PC-3 (cell line): ENCODE measurements around the gene C1orf185. TPM values are rescaled to one million over a fixed set of nuclear protein-coding genes. Genes with fewer than 3 reads are reported as not detected.

Experiments used
- ATAC-seq: fragments of 200-7000 bp; cut with Tn5 transposase; 2 replicates; pipeline ENCODE4 v1.9.1; 2020; ENCODE audit warnings: mild to moderate bottlenecking, moderate library complexity
- BruUV-seq: library from RNA; stranded (reverse); fragments of 400-500 nt; replicated peaks from 2 replicates; lab custom pipeline; 2021; lab: Mats Ljungman, UMichigan
- CTCF ChIA-PET: fragments of 300-600 bp; sonication (Branson Sonifier 250); formaldehyde crosslinking; loops from one replicate; lab custom pipeline; 2022; ENCODE audit warnings: antibody characterized with exemption; lab: Charles Lee
- POLR2A ChIA-PET: fragments of 300-600 bp; sonication (Branson Sonifier 250); formaldehyde crosslinking; loops from one replicate; lab custom pipeline; 2022; ENCODE audit warnings: antibody characterized with exemption; ENCODE audit not compliant: unreplicated experiment; lab: Charles Lee
- DNase-seq: peaks from one replicate; pipeline ENCODE4 v3.0.0-alpha.2; 2015
- H2AFZ ChIP-seq: fragments of 300-600 bp; sonication (generic); 2 replicates; pipeline ENCODE4 v1.6.0; 2016; ENCODE audit warnings: antibody characterized with exemption, low read length
- H3F3A ChIP-seq: fragments of 300-600 bp; sonication (generic); one replicate; pipeline ENCODE4 v1.6.0; 2017; ENCODE audit warnings: antibody characterized with exemption, low read length, control low read depth, mild to moderate bottlenecking; ENCODE audit not compliant: unreplicated experiment
- H3K27ac ChIP-seq: fragments of 300-600 bp; sonication (generic); 2 replicates; pipeline ENCODE4 v1.5.1; 2016; ENCODE audit warnings: mild to moderate bottlenecking, low read length
- H3K27me3 ChIP-seq: fragments of 300-600 bp; sonication (generic); 2 replicates; pipeline ENCODE4 v1.6.1; 2016; ENCODE audit warnings: low read length, mixed read lengths
- H3K36me3 ChIP-seq: fragments of 300-600 bp; sonication (generic); 2 replicates; pipeline ENCODE4 v1.6.1; 2016; ENCODE audit warnings: low read depth, mixed run types, low read length, mixed read lengths
- H3K4me1 ChIP-seq: fragments of 300-600 bp; sonication (generic); 2 replicates; pipeline ENCODE4 v1.5.1; 2016; ENCODE audit warnings: low read length; ENCODE audit not compliant: insufficient read depth
- H3K4me2 ChIP-seq: fragments of 300-600 bp; sonication (generic); 2 replicates; pipeline ENCODE4 v1.6.0; 2016; ENCODE audit warnings: low read length
- H3K4me3 ChIP-seq: fragments of 300-600 bp; sonication (generic); 2 replicates; pipeline ENCODE4 v1.5.1; 2016; ENCODE audit warnings: mild to moderate bottlenecking, low read length, mixed read lengths
- H3K79me2 ChIP-seq: fragments of 300-600 bp; sonication (generic); 2 replicates; pipeline ENCODE4 v1.6.1; 2017; ENCODE audit warnings: low read length, mixed read lengths
- H3K9ac ChIP-seq: fragments of 300-600 bp; sonication (generic); 2 replicates; pipeline ENCODE4 v1.6.0; 2016; ENCODE audit warnings: mild to moderate bottlenecking, low read length
- H3K9me2 ChIP-seq: fragments of 300-600 bp; sonication (generic); replicated peaks from 2 replicates; pipeline ENCODE4 v1.6.1; 2016; ENCODE audit warnings: mixed run types, low read length, mixed read lengths
- H3K9me3 ChIP-seq: fragments of 300-600 bp; sonication (generic); 2 replicates; pipeline ENCODE4 v1.6.1; 2016; ENCODE audit warnings: low read length, mixed read lengths
- H4K20me1 ChIP-seq: fragments of 300-600 bp; sonication (generic); 2 replicates; pipeline ENCODE4 v1.6.1; 2016; ENCODE audit warnings: low read length, mixed read lengths
- CTCF ChIP-seq: fragments of 300-600 bp; sonication (generic); conservative IDR thresholded peaks from 2 replicates; pipeline ENCODE4 v1.5.1; 2017; ENCODE audit warnings: antibody characterized with exemption, low read depth, mild to moderate bottlenecking, low read length
- EZH2 ChIP-seq: fragments of 300-600 bp; sonication (generic); IDR thresholded peaks from one replicate; pipeline ENCODE4 v1.6.1; 2017; ENCODE audit warnings: antibody characterized with exemption, mild to moderate bottlenecking, low read length; ENCODE audit not compliant: unreplicated experiment
- EZH2phosphoT487 ChIP-seq: fragments of 300-600 bp; sonication (generic); IDR thresholded peaks from 2 replicates; pipeline ENCODE4 v1.6.1; 2018; ENCODE audit warnings: mild to moderate bottlenecking, antibody characterized with exemption, low read length, borderline replicate concordance
- intact Hi-C: fragments of 100-400 bp; cut with micrococcal nuclease; formaldehyde crosslinking; loops from 2 replicates; pipeline ENCODE4 v1.9.0; 2023
- total RNA-seq: library from RNA; depleted of rRNA; stranded (reverse); fragments of >200 nt; gene quantifications from 2 replicates; pipeline ENCODE4 v1.2.3, GENCODE V29; 2014

C1orf185 gene
- total RNA-seq, 1 experiment from 2014 or later, result not detected

DNA sequence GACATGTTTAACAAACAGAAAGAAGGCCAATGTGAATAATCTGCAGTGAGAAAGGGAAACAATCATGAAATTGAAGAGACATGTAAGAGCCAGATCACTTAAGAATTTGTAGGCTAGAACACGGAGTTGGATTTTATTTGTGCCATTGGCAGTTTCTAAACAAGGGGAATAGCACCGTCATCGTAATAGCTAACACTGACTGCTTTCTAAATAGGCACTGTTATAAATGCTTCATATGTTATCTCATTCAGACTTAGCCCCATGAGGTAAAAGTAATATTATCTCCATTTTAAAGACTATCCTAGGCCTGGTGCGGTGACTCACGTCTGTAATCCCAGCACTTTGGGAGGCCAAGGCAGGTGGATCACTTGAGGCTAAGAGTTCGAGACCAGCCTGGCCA lies 12.1 kb downstream of the C1orf185 start:
- Histone ChIP-seq H3K27me3 (no peaks in the 10 kb centered on the region), H3K36me3 (no peaks in the 10 kb centered on the region), H3K4me1 (no peaks in the 10 kb centered on the region), H3K27ac (no peak overlapping the region), H3K9ac (no peak overlapping the region), H3K9me2 (no peaks in the 10 kb centered on the region), H4K20me1 (no peaks in the 10 kb centered on the region), H3K9me3 (no peaks in the 10 kb centered on the region), H3K4me3 (no peak overlapping the region), H2AFZ (no peak overlapping the region), H3K79me2 (no peaks in the 10 kb centered on the region), H3K4me2 (no peak overlapping the region), H3F3A (no peaks in the 10 kb centered on the region)
- ChIA-PET CTCF (no interaction called here), POLR2A (no interaction called here)
- no peak for ATAC-seq
- DNase-seq, result no peak
- intact Hi-C loops, result no loop called here
- BruUV-seq, result no TSS peak
- TF ChIP-seq EZH2phosphoT487 (no peak), CTCF (no peak), EZH2 (no peak)

GRCh38 chr1:51115714-51116404 lies 13.8 kb downstream of the C1orf185 start:
- Histone ChIP-seq H3K9me3 (no peaks in the 10 kb centered on the region), H3K9ac (no peak overlapping the region), H3K4me3 (no peak overlapping the region), H3K4me1 (no peaks in the 10 kb centered on the region), H3K79me2 (no peaks in the 10 kb centered on the region), H4K20me1 (no peaks in the 10 kb centered on the region), H3K36me3 (no peaks in the 10 kb centered on the region), H3K4me2 (no peak overlapping the region), H3K9me2 (no peaks in the 10 kb centered on the region), H2AFZ (0 out of 2 replicates have a peak overlapping the region, but pooled peaks have one; percentile 14), H3F3A (no peaks in the 10 kb centered on the region), H3K27ac (no peak overlapping the region), H3K27me3 (no peaks in the 10 kb centered on the region)
- no peak for ATAC-seq
- ChIA-PET CTCF (no interaction called here), POLR2A (no interaction called here)
- intact Hi-C loops, result no loop called here
- BruUV-seq, result no TSS peak
- DNase-seq, result no peak
- no peak for TF ChIP-seq CTCF

- BruUV-seq, result no TSS peak
- POLR2A ChIA-PET, result no interaction called here
Observed at GRCh38 chr1:51119331-51119730, 17.3 kb downstream of the C1orf185 start.

More at GRCh38 chr1:51119331-51119730, 17.3 kb downstream of the C1orf185 start:
- CTCF ChIA-PET, result no interaction called here
- no peaks in the 10 kb centered on the region for H3K27me3 ChIP-seq
- 0 out of 2 replicates have a peak, but pooled peaks cover 5% of the 10 kb centered on the region for H3K9me3 ChIP-seq
- TF ChIP-seq EZH2phosphoT487 (no peak), CTCF (no peak), EZH2 (no peak)
- no peaks in the 10 kb centered on the region for H3K79me2 ChIP-seq
- no peaks in the 10 kb centered on the region for H3K36me3 ChIP-seq
- no peak overlapping the region for H3K27ac ChIP-seq
- H3K4me1 ChIP-seq, result no peaks in the 10 kb centered on the region
- H3K4me2 ChIP-seq, result no peak overlapping the region
- H4K20me1 ChIP-seq, result no peaks in the 10 kb centered on the region
- DNase-seq (no peak), ATAC-seq (no peak)
- intact Hi-C loops, result no loop called here
- no peaks in the 10 kb centered on the region for H3F3A ChIP-seq
- H3K9me2 ChIP-seq, result no peaks in the 10 kb centered on the region
- no peak overlapping the region for H3K4me3 ChIP-seq
- H3K9ac ChIP-seq, result no peak overlapping the region
- H2AFZ ChIP-seq, result no peak overlapping the region
